Measurements from ENCODE around the gene WIPF1. TPM values are rescaled to one million over a fixed set of nuclear protein-coding genes. Genes with fewer than 3 reads are reported as not detected.

WIPF1 gene
- total RNA-seq, 2 donors from 2014 or later = 8.0 to 15.5 TPM

- DNase-seq = peak; percentile 81 to 94 (median 88)
- no peaks in the 10 kb centered on the region for H3K36me3 ChIP-seq (replicated peaks in 1 of 2; ENCODE audit: insufficient read depth in 1 of 2, low read depth in 2 of 2)
- intact Hi-C loops (cut with DNase I) = no loop called here
- WGBS, 2 donors = 9 to 18% methylated on average over 8 of the region's 8 CpGs
- no peak for TF ChIP-seq CTCF (IDR thresholded peaks at IDR 0.05)
- TF ChIP-seq POLR2A (IDR thresholded peaks at IDR 0.05) = no peak
- peaks cover 32% of the 10 kb centered on the region for H3K4me1 ChIP-seq
- peak; percentile 93 for ATAC-seq
- H3K27ac ChIP-seq = peak overlapping the region in 3 of 4 donors; percentile 46 to 66 (median 51)
- no peaks in the 10 kb centered on the region for H3K27me3 ChIP-seq
- no peaks in the 10 kb centered on the region for H3K9me3 ChIP-seq
- no peak overlapping the region for H3K4me3 ChIP-seq
These were observed 36.2 kb downstream of the WIPF1 start for GRCh38 chr2:174561283-174561971.

- Histone ChIP-seq H3K4me1 (peaks cover 32% of the 10 kb centered on the region), H3K27me3 (no peaks in the 10 kb centered on the region), H3K27ac (peak overlapping the region in 3 of 4 donors; percentile 46 to 66 (median 51)), H3K36me3 (replicated peaks in 1 of 2; ENCODE audit: insufficient read depth in 1 of 2, low read depth in 2 of 2) (no peaks in the 10 kb centered on the region), H3K4me3 (no peak overlapping the region), H3K9me3 (no peaks in the 10 kb centered on the region)
- DNase-seq (no peak), ATAC-seq (no peak)
- TF ChIP-seq POLR2A (IDR thresholded peaks at IDR 0.05) = no peak
- no peak for TF ChIP-seq CTCF (IDR thresholded peaks at IDR 0.05)
- intact Hi-C loops (cut with DNase I) = no loop called here
These were observed 36.9 kb downstream of the WIPF1 start for GRCh38 chr2:174560737-174561136.

GRCh38 chr2:174555998-174556397 lies 41.6 kb downstream of the WIPF1 start:
- Histone ChIP-seq H3K27ac (no peak overlapping the region), H3K36me3 (replicated peaks in 1 of 2; ENCODE audit: insufficient read depth in 1 of 2, low read depth in 2 of 2) (no peaks in the 10 kb centered on the region), H3K4me1 (peaks cover 15% of the 10 kb centered on the region), H3K4me3 (no peak overlapping the region), H3K9me3 (no peaks in the 10 kb centered on the region), H3K27me3 (no peaks in the 10 kb centered on the region)
- ATAC-seq (no peak), DNase-seq (no peak)
- TF ChIP-seq POLR2A (IDR thresholded peaks at IDR 0.05) (no peak), CTCF (IDR thresholded peaks at IDR 0.05) (no peak)
- WGBS, 2 donors = 73 to 77% methylated on average over 4 of the region's 4 CpGs
- intact Hi-C loops (cut with DNase I) = no loop called here

GRCh38 chr2:174554529-174555150 lies 43.0 kb downstream of the WIPF1 start:
- no peak overlapping the region for H3K27ac ChIP-seq

More at GRCh38 chr2:174554529-174555150, 43.0 kb downstream of the WIPF1 start:
- no peaks in the 10 kb centered on the region for H3K36me3 ChIP-seq (replicated peaks in 1 of 2; ENCODE audit: insufficient read depth in 1 of 2, low read depth in 2 of 2)
- H3K9me3 ChIP-seq = no peaks in the 10 kb centered on the region
- intact Hi-C loops (cut with DNase I) = no loop called here
- no peaks in the 10 kb centered on the region for H3K27me3 ChIP-seq
- H3K4me3 ChIP-seq = no peak overlapping the region
- no peak for TF ChIP-seq CTCF (IDR thresholded peaks at IDR 0.05)
- TF ChIP-seq POLR2A (IDR thresholded peaks at IDR 0.05) = no peak
- peaks cover 12% of the 10 kb centered on the region for H3K4me1 ChIP-seq
- peak in 1 of 4 donors; percentile 24 for DNase-seq
- 32 to 37% methylated on average over 4 of the region's 4 CpGs for WGBS, 2 donors
- peak; percentile 59 for ATAC-seq

Data from body of pancreas (tissue), 4 donors.